GM23338 (cell line): Measurements from ENCODE around the gene MED16. TPM values are rescaled to one million over a fixed set of nuclear protein-coding genes. Genes with fewer than 3 reads are reported as not detected.
A peak's percentile ranks its signal among the peaks of the same experiment; 100 is the strongest.

Experiments used
- ATAC-seq: fragments of 200-7000 bp; cut with Tn5 transposase; 3 replicates; pipeline ENCODE4 v1.9.1; 2020
- DNase-seq: peaks from one replicate; pipeline ENCODE4 v3.0.0-alpha.2; 2015; ENCODE audit warnings: low spot score
- H2AFZ ChIP-seq: fragments of 200-600 bp; sonication (generic); 2 replicates; pipeline ENCODE4 v1.8.0; 2016; ENCODE audit warnings: antibody characterized with exemption, mild to moderate bottlenecking, moderate library complexity
- H3F3A ChIP-seq: fragments of 200-600 bp; sonication (generic); replicated peaks from 2 replicates; pipeline ENCODE4 v1.8.0; 2017; ENCODE audit warnings: antibody characterized with exemption, mixed run types, low read depth
- H3K27ac ChIP-seq: fragments of 200-600 bp; sonication (generic); 2 replicates; pipeline ENCODE4 v1.6.1; 2016; ENCODE audit warnings: low read depth
- H3K27me3 ChIP-seq: fragments of 200-600 bp; sonication (generic); 2 replicates; pipeline ENCODE4 v1.8.0; 2016; ENCODE audit warnings: mild to moderate bottlenecking, mixed run types, moderate library complexity; ENCODE audit not compliant: insufficient read depth
- H3K36me3 ChIP-seq: fragments of 200-600 bp; sonication (generic); 2 replicates; pipeline ENCODE4 v1.8.0; 2016; ENCODE audit warnings: mild to moderate bottlenecking; ENCODE audit not compliant: insufficient read depth
- H3K4me1 ChIP-seq: fragments of 200-600 bp; sonication (generic); 2 replicates; pipeline ENCODE4 v1.8.0; 2016; ENCODE audit warnings: mild to moderate bottlenecking, moderate library complexity; ENCODE audit not compliant: insufficient read depth
- H3K4me2 ChIP-seq: fragments of 200-600 bp; sonication (generic); 2 replicates; pipeline ENCODE4 v1.7.1; 2017; ENCODE audit warnings: mixed run types
- H3K4me3 ChIP-seq: fragments of 200-600 bp; sonication (generic); 2 replicates; pipeline ENCODE4 v1.6.1; 2016; ENCODE audit warnings: mixed run types
- H3K79me2 ChIP-seq: fragments of 200-600 bp; sonication (generic); replicated peaks from 2 replicates; pipeline ENCODE4 v1.8.0; 2017; ENCODE audit warnings: mild to moderate bottlenecking; ENCODE audit not compliant: insufficient read depth
- H3K9me2 ChIP-seq: fragments of 200-600 bp; sonication (generic); 2 replicates; pipeline ENCODE4 v1.8.0; 2017; ENCODE audit not compliant: insufficient read depth
- H4K20me1 ChIP-seq: fragments of 200-600 bp; sonication (generic); replicated peaks from 2 replicates; pipeline ENCODE4 v1.8.0; 2017; ENCODE audit warnings: mild to moderate bottlenecking; ENCODE audit not compliant: insufficient read depth
- H3K27ac Mint-ChIP-seq: 2 replicates; pipeline ENCODE4 v1.8.0; 2020; ENCODE audit warnings: inconsistent platforms, mild to moderate bottlenecking, moderate library complexity, mixed read lengths
- H3K27me3 Mint-ChIP-seq: 3 replicates; pipeline ENCODE4 v1.8.0; 2022; ENCODE audit warnings: low read depth, mild to moderate bottlenecking, moderate library complexity, mixed read lengths, inconsistent platforms; ENCODE audit not compliant: insufficient read depth, poor library complexity
- H3K36me3 Mint-ChIP-seq: 3 replicates; pipeline ENCODE4 v1.8.0; 2021; ENCODE audit warnings: low read depth, mild to moderate bottlenecking, inconsistent platforms, moderate library complexity, mixed read lengths
- H3K4me1 Mint-ChIP-seq: 3 replicates; pipeline ENCODE4 v1.8.0; 2020; ENCODE audit warnings: mild to moderate bottlenecking, inconsistent platforms, mixed read lengths
- H3K4me3 Mint-ChIP-seq: 3 replicates; pipeline ENCODE4 v1.8.0; 2021; ENCODE audit warnings: moderate library complexity, mild to moderate bottlenecking, inconsistent platforms, mixed read lengths
- H3K9me3 Mint-ChIP-seq: 3 replicates; pipeline ENCODE4 v1.8.0; 2020; ENCODE audit warnings: moderate library complexity, mild to moderate bottlenecking, inconsistent platforms, mixed read lengths
- CREB1 ChIP-seq: fragments of 250-450 bp; sonication (Bioruptor Pico); IDR thresholded peaks from 2 replicates; pipeline ENCODE4 v1.5.0; 2020; ENCODE audit warnings: low read depth, mild to moderate bottlenecking, moderate library complexity
- CTCF ChIP-seq, 2 experiments: fragments of 200-600 bp in 1 of 2; sonication (generic) in 1 of 2; conservative IDR thresholded peaks; 2 replicates each; pipeline versions ENCODE4 v1.5.1 to v1.6.1; 2016 to 2017; ENCODE audit warnings: antibody characterized with exemption in 2 of 2, low read depth in 2 of 2, mild to moderate bottlenecking in 2 of 2, moderate library complexity in 1 of 2
- ETS1 ChIP-seq: IDR thresholded peaks from 2 replicates; pipeline ENCODE4 v1.6.1; 2016; ENCODE audit warnings: antibody characterized with exemption
- EZH2 ChIP-seq: fragments of 200-600 bp; sonication (generic); IDR thresholded peaks from one replicate; pipeline ENCODE4 v1.8.0; 2017; ENCODE audit warnings: antibody characterized with exemption, mild to moderate bottlenecking, low read depth; ENCODE audit not compliant: unreplicated experiment
- EZH2phosphoT487 ChIP-seq: fragments of 200-600 bp; sonication (generic); IDR thresholded peaks from one replicate; pipeline ENCODE4 v1.8.1; 2018; ENCODE audit warnings: antibody characterized with exemption; ENCODE audit not compliant: unreplicated experiment
- JUNB ChIP-seq: IDR thresholded peaks from one replicate; pipeline ENCODE4 v1.6.1; 2016; ENCODE audit warnings: antibody characterized with exemption; ENCODE audit not compliant: unreplicated experiment
- NANOG ChIP-seq: IDR thresholded peaks from 2 replicates; pipeline ENCODE4 v1.6.1; 2016; ENCODE audit warnings: antibody characterized with exemption, borderline replicate concordance
- POLR2AphosphoS5 ChIP-seq: IDR thresholded peaks from 2 replicates; pipeline ENCODE4 v1.6.1; 2016; ENCODE audit warnings: antibody characterized with exemption, low read depth
- REST ChIP-seq: IDR thresholded peaks from one replicate; pipeline ENCODE4 v1.6.1; 2018; ENCODE audit warnings: antibody characterized with exemption; ENCODE audit not compliant: unreplicated experiment
- STAT1 ChIP-seq: IDR thresholded peaks from one replicate; pipeline ENCODE4 v1.6.1; 2016; ENCODE audit warnings: antibody characterized with exemption; ENCODE audit not compliant: unreplicated experiment
- ZNF114 ChIP-seq: fragments of 250-450 bp; sonication (Bioruptor Pico); IDR thresholded peaks from 2 replicates; pipeline ENCODE4 v1.5.0; 2020; ENCODE audit warnings: mild to moderate bottlenecking, moderate library complexity
- ZNF331 ChIP-seq: fragments of 250-450 bp; sonication (Bioruptor Pico); IDR thresholded peaks from 2 replicates; pipeline ENCODE4 v1.5.0; 2020; ENCODE audit warnings: low read depth, mild to moderate bottlenecking, moderate library complexity
- ZNF462 ChIP-seq: fragments of 250-450 bp; sonication (Bioruptor Pico); IDR thresholded peaks from 2 replicates; pipeline ENCODE4 v1.5.0; 2020; ENCODE audit warnings: mild to moderate bottlenecking, moderate library complexity
- polyA plus RNA-seq: library from polyadenylated mRNA; unstranded; fragments of >200 nt; fragmentation: Nextera tagmentation; extraction: Ambion mirVana; gene quantifications from 2 replicates; pipeline ENCODE4 v1.2.1, GENCODE V29; 2016
- total RNA-seq: library from RNA; depleted of rRNA; stranded (reverse); fragments of >200 nt; shearing (Covaris generic); gene quantifications from 2 replicates; pipeline ENCODE4 v1.2.3, GENCODE V29; 2014

MED16 gene
- total and polyA plus RNA-seq, 2 experiments from 2014 or later = 52.7 to 73.6 TPM

- Histone ChIP-seq H3K27ac (no peak overlapping the region), H3K4me1 (no peaks in the 10 kb centered on the region), H3F3A (peaks cover 19% of the 10 kb centered on the region), H3K36me3 (no peaks in the 10 kb centered on the region; the same call in 1 of the 2 replicates), H3K27me3 (no peaks in the 10 kb centered on the region), H3K4me3 (no peak overlapping the region), H3K79me2 (no peaks in the 10 kb centered on the region), H4K20me1 (no peaks in the 10 kb centered on the region), H2AFZ (no peak overlapping the region), H3K4me2 (no peak overlapping the region), H3K9me2 (no peaks in the 10 kb centered on the region)
- H3K9me3 Mint-ChIP-seq = peaks cover 11% of the 10 kb centered on the region
- H3K4me1 Mint-ChIP-seq = peaks cover 2% of the 10 kb centered on the region
- H3K36me3 Mint-ChIP-seq = peaks cover 48% of the 10 kb centered on the region
- TF ChIP-seq CREB1 (no peak), JUNB (no peak), NANOG (no peak), CTCF (conservative IDR thresholded peaks at IDR 0.05; ENCODE audit: low read depth in 2 of 2) (no peak), ZNF114 (CRISPR knock-in tag) (no peak), STAT1 (no peak), EZH2phosphoT487 (no peak), ZNF462 (CRISPR knock-in tag) (no peak), POLR2AphosphoS5 (no peak), ETS1 (no peak), ZNF331 (no peak), REST (no peak), EZH2 (no peak)
- ATAC-seq = peak; percentile 38
- DNase-seq = peak; percentile 82
- H3K27me3 Mint-ChIP-seq = peaks cover 28% of the 10 kb centered on the region
- no peak overlapping the region for H3K27ac Mint-ChIP-seq
- no peak overlapping the region for H3K4me3 Mint-ChIP-seq
Measured at GRCh38 chr19:872266-872951, 20.6 kb downstream of the MED16 start.
